Gastrocnemius medialis (tissue), 4 donors: ENCODE results near the gene DSP. TPM values are rescaled to one million over a fixed set of nuclear protein-coding genes. Genes with fewer than 3 reads are reported as not detected.

Source experiments
- ATAC-seq, 2 donors: fragments of 150-250 bp; one replicate each; pipeline ENCODE4 v1.9.1; 2016
- DNase-seq, 2 donors: peaks; one replicate each; pipeline ENCODE4 v3.0.0-alpha.2; 2019
- H3K27ac ChIP-seq, 4 donors: fragments of 200-600 bp; sonication (generic); 1 replicate in 1 of 4; 2 replicates in 3 of 4; pipeline ENCODE4 v1.5.1; 2016 to 2018; ENCODE audit warnings: mild to moderate bottlenecking in 2 of 4, moderate library complexity in 1 of 4
- H3K27me3 ChIP-seq, 3 donors: fragments of 200-600 bp; sonication (generic) in 2 of 3; 1 replicate in 1 of 3; 2 replicates in 2 of 3; pipeline versions ENCODE4 v1.5.1 to v1.6.0; 2016 to 2019; ENCODE audit warnings: mild to moderate bottlenecking in 1 of 3, moderate library complexity in 1 of 3
- H3K36me3 ChIP-seq, 2 donors: fragments of 200-600 bp; sonication (generic) in 1 of 2; one replicate each; pipeline ENCODE4 v1.5.1; 2017 to 2018
- H3K4me1 ChIP-seq, 2 donors: fragments of 200-600 bp; sonication (generic) in 1 of 2; one replicate each; pipeline ENCODE4 v1.5.1; 2016 to 2017; ENCODE audit warnings: mild to moderate bottlenecking in 2 of 2
- H3K4me3 ChIP-seq, 4 donors: fragments of 200-600 bp; sonication (generic) in 3 of 4; 1 replicate in 1 of 4; 2 replicates in 3 of 4; pipeline ENCODE4 v1.5.1; 2016 to 2019; ENCODE audit warnings: mild to moderate bottlenecking in 2 of 4
- H3K9me3 ChIP-seq, 3 donors: fragments of 200-600 bp; sonication (generic) in 2 of 3; 1 replicate in 1 of 3; 2 replicates in 2 of 3; pipeline ENCODE4 v1.5.1; 2016 to 2019
- CTCF ChIP-seq, 5 experiments: fragments of 450-650 bp in 3 of 5; fragments of 200-600 bp in 2 of 5; sonication (generic) in 2 of 5; IDR thresholded peaks in 4 of 5; conservative IDR thresholded peaks in 1 of 5; 1 replicate in 4 of 5; 2 replicates in 1 of 5; pipeline ENCODE4 v1.5.1; 2016 to 2019; ENCODE audit warnings: antibody characterized with exemption in 5 of 5, mild to moderate bottlenecking in 3 of 5, moderate library complexity in 3 of 5
- POLR2A ChIP-seq, 2 donors: fragments of 450-650 bp; IDR thresholded peaks; one replicate each; pipeline ENCODE4 v1.6.1; 2017; ENCODE audit warnings: antibody characterized with exemption in 2 of 2, mild to moderate bottlenecking in 2 of 2, moderate library complexity in 2 of 2
- in situ Hi-C, 4 donors: fragments of 200-750 bp; cut with MboI; loops; one replicate each; pipeline versions ENCODE4 v1.15.0 to v1.8.0; 2017; ENCODE audit warnings: low sequenced_read_pairs in 4 of 4
- intact Hi-C: fragments of 100-400 bp; cut with DNase I; formaldehyde crosslinking; loops from one replicate; pipeline ENCODE4 v1.15.1; 2023; ENCODE audit warnings: low total_unique reads
- total RNA-seq, 4 donors: library from RNA; depleted of rRNA; stranded (reverse); fragments of >200 nt; gene quantifications; one replicate each; pipeline versions ENCODE4 v1.1.0 to v1.2.3, GENCODE V29; 2016

Gene DSP
- total RNA-seq, 4 donors from 2014 or later = 0.31 to 1.1 (median 0.65) TPM

DNA sequence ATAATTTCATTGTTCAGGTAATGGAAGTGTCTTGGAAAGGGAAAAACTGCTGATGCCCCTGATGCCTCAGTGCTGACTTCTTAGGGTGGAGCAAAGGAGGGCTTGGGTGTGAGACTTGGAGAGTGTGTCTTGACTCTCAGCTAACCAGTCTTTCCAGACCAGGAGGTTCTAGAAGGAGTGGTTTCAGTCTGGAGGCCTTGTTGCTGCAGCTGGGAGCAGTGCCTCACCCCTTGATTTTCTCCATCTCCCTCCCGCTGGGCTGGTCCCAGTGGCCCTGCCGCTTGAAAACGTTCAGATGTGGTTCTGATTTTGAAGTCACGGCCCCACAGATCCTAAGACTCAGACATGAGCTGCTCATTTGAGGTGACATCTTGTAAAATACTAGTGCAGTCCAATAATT, 5.4 kb downstream of the DSP start:
- no peak overlapping the region for H3K4me3 ChIP-seq
- H3K27me3 ChIP-seq = peaks cover 15 to 56% (median 21%) of the 10 kb centered on the region in 3 donors
- ATAC-seq = no peak
- H3K9me3 ChIP-seq = no peaks in the 10 kb centered on the region
- in situ Hi-C loops = no loop called here
- peaks cover 0 to 5% of the 10 kb centered on the region in 2 donors for H3K4me1 ChIP-seq
- no peaks in the 10 kb centered on the region for H3K36me3 ChIP-seq
- no peak for DNase-seq
- intact Hi-C loops = no loop called here
- no peak overlapping the region for H3K27ac ChIP-seq
- TF ChIP-seq CTCF (IDR thresholded peaks at IDR 0.05 in 4 of 5, conservative IDR thresholded peaks at IDR 0.05 in 1 of 5) (no peak), POLR2A (IDR thresholded peaks at IDR 0.05) (no peak)

DNA sequence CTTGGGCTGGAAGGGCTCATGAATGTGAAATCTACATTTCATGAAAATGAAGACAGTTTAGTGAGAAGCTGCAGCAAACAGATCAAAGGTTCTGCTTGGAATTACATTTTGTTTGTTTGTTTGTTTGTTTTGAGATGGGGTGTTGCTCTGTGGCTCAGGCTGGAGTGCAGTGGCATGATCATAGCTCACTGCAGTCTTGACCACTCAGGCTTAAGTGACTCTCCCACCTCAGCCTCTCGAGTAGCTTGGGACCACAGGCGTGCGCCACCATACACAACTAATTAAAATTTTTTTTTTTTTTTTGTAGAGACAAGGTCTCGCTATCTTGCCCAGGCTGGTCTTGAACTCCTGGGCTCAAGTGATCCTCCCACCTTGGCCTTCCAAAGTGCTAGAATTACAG, 5.8 kb downstream of the DSP start:
- ATAC-seq = no peak
- TF ChIP-seq CTCF (IDR thresholded peaks at IDR 0.05 in 4 of 5, conservative IDR thresholded peaks at IDR 0.05 in 1 of 5) (no peak), POLR2A (IDR thresholded peaks at IDR 0.05) (no peak)
- DNase-seq = no peak
- Histone ChIP-seq H3K27me3 (peaks cover 11 to 52% (median 17%) of the 10 kb centered on the region in 3 donors), H3K27ac (no peak overlapping the region), H3K4me1 (peaks cover 0 to 5% of the 10 kb centered on the region in 2 donors), H3K9me3 (no peaks in the 10 kb centered on the region), H3K4me3 (no peak overlapping the region), H3K36me3 (no peaks in the 10 kb centered on the region)
- in situ Hi-C loops (no loop called here), intact Hi-C loops (no loop called here)

DNA sequence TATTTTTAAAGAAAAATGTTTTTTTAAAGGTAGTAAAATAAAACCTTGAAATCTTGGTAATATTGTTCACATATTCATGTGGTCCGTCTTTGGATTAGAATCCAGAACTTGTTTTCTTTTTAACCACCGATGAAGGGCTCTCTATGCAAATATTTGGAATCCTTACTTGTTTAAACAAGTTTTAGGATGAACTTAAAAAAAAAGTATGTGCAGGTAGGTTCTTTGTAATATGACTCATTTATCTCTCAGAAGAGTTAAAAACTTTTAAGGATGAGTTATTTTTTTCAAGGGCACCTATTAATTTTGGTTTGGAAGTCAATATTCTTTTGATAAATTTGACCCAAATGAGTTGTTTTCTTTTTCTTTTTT, 8.9 kb downstream of the DSP start:
- no peak for DNase-seq
- intact Hi-C loops = no loop called here

DNA sequence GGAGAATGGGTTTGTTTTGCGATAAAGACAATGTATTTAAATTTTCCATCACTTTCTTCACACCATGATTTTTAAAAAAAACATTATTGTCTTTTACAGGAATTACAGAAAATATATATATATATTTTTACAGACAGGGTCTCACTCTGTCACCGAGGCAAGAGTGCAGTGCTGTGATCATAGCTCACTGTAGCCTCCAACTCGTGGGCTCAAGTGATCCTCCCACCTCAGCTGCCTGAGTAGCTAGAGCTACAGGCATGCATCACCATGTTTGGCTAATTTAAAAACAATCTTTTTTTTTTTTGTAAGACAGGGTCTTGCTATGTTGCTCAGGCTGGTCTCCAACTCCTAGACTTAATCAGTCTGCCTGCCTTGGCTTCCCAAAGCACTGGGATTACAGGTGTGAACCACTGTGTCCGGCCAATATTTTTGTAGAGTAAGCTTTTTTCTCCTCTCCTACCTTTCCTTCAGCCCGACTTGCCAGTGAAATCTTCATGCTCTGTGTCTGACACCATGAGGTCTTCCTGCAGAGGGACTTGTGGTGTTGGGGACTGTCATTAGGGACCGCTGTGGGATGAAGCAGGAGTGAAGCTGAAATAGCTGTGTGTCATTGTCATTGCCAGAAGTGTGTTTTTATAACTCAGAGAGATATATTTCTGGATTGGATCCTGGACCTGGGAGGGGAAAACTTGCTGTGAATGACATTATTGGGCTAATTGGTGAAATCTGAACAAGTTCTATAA, 13.2 kb downstream of the DSP start:
- Histone ChIP-seq H3K9me3 (no peaks in the 10 kb centered on the region), H3K36me3 (no peaks in the 10 kb centered on the region), H3K4me1 (no peaks in the 10 kb centered on the region), H3K27me3 (peaks cover 0 to 11% (median 2%) of the 10 kb centered on the region in 3 donors), H3K4me3 (no peak overlapping the region), H3K27ac (no peak overlapping the region)
- in situ Hi-C loops = no loop called here
- ATAC-seq = no peak
- no peak for DNase-seq
- TF ChIP-seq POLR2A (IDR thresholded peaks at IDR 0.05) (no peak), CTCF (IDR thresholded peaks at IDR 0.05 in 4 of 5, conservative IDR thresholded peaks at IDR 0.05 in 1 of 5) (no peak)
- intact Hi-C loops = no loop called here

More for the DNA sequence above, 8.9 kb downstream of the DSP start:
- Histone ChIP-seq H3K27me3 (peaks cover 0 to 28% (median 5%) of the 10 kb centered on the region in 3 donors), H3K4me3 (no peak overlapping the region), H3K27ac (no peak overlapping the region), H3K4me1 (no peaks in the 10 kb centered on the region), H3K36me3 (no peaks in the 10 kb centered on the region), H3K9me3 (no peaks in the 10 kb centered on the region)
- in situ Hi-C loops = no loop called here
- TF ChIP-seq POLR2A (IDR thresholded peaks at IDR 0.05) (no peak), CTCF (IDR thresholded peaks at IDR 0.05 in 4 of 5, conservative IDR thresholded peaks at IDR 0.05 in 1 of 5) (no peak)
- ATAC-seq = no peak
